GM18870 (cell line): ENCODE results near the gene GAS6.
"Not testable (repeated sequence)": the region's sequence is repeated elsewhere in the genome, so short reads cannot be mapped to it uniquely, and the experiment has no call there.

Experiments used
- ATAC-seq: cut with Tn5 transposase; IDR thresholded peaks from one replicate; pipeline ENCODE4 v1.9.1; 2021; ENCODE audit warnings: moderate library complexity; ENCODE audit not compliant: unreplicated experiment

Gene GAS6

GRCh38 chr13:113840541-113841352 is 23.1 kb downstream of the GAS6 start:
- no peak for ATAC-seq

GRCh38 chr13:113839536-113840204 is 24.2 kb downstream of the GAS6 start:
- ATAC-seq, result no peak

GRCh38 chr13:113838711-113839201 is 25.1 kb downstream of the GAS6 start:
- no peak for ATAC-seq

GRCh38 chr13:113837560-113838355 is 26.1 kb downstream of the GAS6 start:
- no peak for ATAC-seq

- no peak for ATAC-seq
Observed at GRCh38 chr13:113836768-113837559, 26.9 kb downstream of the GAS6 start.

GRCh38 chr13:113835461-113836270 is 28.2 kb downstream of the GAS6 start:
- no peak for ATAC-seq

- ATAC-seq, result no peak
Observed at GRCh38 chr13:113834496-113835200, 29.2 kb downstream of the GAS6 start.

- not testable (repeated sequence) for ATAC-seq
Observed at GRCh38 chr13:113834006-113834405, 29.9 kb downstream of the GAS6 start.

- ATAC-seq, result no peak
Observed at GRCh38 chr13:113833111-113833830, 30.6 kb downstream of the GAS6 start.

GRCh38 chr13:113832631-113833030 is 31.2 kb downstream of the GAS6 start:
- no peak for ATAC-seq

GRCh38 chr13:113832205-113832604 is 31.7 kb downstream of the GAS6 start:
- ATAC-seq, result no peak

GRCh38 chr13:113831061-113831460 is 32.8 kb downstream of the GAS6 start:
- no peak for ATAC-seq

- not testable (repeated sequence) for ATAC-seq
Observed at GRCh38 chr13:113830426-113830950, 33.4 kb downstream of the GAS6 start.

- no peak for ATAC-seq
Observed at GRCh38 chr13:113828282-113828825, 35.5 kb downstream of the GAS6 start.

- no peak for ATAC-seq
Observed at GRCh38 chr13:113827021-113827420, 36.9 kb downstream of the GAS6 start.

GRCh38 chr13:113826446-113826845 is 37.4 kb downstream of the GAS6 start:
- ATAC-seq, result not testable (repeated sequence)

GRCh38 chr13:113825841-113826240 is 38.0 kb downstream of the GAS6 start:
- no peak for ATAC-seq

GRCh38 chr13:113823771-113824170 is 40.1 kb downstream of the GAS6 start:
- ATAC-seq, result no peak
